Measurements from ENCODE around the gene ITPK1.

ITPK1 gene

DNA sequence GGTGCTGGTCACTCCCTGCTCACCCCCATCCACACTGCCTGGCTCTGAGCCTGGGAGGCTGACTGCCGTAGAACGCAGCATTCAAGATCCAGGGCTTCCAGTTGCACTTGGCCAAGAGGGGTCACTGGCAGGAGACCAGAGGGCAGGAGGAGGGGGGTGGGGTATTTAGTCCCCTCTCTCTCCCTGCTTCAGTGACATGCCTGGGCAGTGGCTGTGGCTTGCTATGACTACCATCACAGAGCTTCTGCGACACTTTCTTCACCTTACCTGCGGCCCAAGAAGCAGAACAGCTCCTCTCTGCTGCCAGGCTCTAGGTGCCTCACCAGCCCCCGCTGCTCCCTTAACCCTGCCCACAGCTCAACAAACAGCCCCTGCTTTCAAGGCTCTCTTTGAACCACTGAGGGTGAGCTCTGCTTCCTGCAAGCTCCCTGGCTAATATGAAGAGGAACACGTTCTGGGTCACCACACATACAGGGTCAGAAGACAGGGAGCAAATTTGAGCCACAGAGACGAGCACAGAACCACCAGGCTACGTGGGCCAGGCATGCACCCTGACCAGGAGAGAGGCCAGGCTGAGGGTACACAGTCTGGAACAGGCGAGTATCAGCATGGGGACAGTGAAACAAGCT is 55.7 kb downstream of the ITPK1 start:
- FAIRE-seq (no peak), DNase-seq (ENCODE audit: insufficient read length, low spot score) (no peak)
- TF ChIP-seq POLR2A (IDR thresholded peaks at IDR 0.05; ENCODE audit: low read depth, low read length), result no peak

GRCh38 chr14:93059260-93059659 is 56.5 kb downstream of the ITPK1 start:
- DNase-seq (ENCODE audit: insufficient read length, low spot score) (no peak), FAIRE-seq (no peak)
- TF ChIP-seq POLR2A (IDR thresholded peaks at IDR 0.05; ENCODE audit: low read depth, low read length), result no peak

- TF ChIP-seq POLR2A (IDR thresholded peaks at IDR 0.05; ENCODE audit: low read depth, low read length), result no peak
- DNase-seq (ENCODE audit: insufficient read length, low spot score), result no peak
- no peak for FAIRE-seq
These were observed 58.0 kb downstream of the ITPK1 start for GRCh38 chr14:93057586-93058280.

GRCh38 chr14:93056840-93057585 is 58.7 kb downstream of the ITPK1 start:
- FAIRE-seq (peak; percentile 89), DNase-seq (ENCODE audit: insufficient read length, low spot score) (peak; percentile 52)
- no peak for TF ChIP-seq POLR2A (IDR thresholded peaks at IDR 0.05; ENCODE audit: low read depth, low read length)

DNA sequence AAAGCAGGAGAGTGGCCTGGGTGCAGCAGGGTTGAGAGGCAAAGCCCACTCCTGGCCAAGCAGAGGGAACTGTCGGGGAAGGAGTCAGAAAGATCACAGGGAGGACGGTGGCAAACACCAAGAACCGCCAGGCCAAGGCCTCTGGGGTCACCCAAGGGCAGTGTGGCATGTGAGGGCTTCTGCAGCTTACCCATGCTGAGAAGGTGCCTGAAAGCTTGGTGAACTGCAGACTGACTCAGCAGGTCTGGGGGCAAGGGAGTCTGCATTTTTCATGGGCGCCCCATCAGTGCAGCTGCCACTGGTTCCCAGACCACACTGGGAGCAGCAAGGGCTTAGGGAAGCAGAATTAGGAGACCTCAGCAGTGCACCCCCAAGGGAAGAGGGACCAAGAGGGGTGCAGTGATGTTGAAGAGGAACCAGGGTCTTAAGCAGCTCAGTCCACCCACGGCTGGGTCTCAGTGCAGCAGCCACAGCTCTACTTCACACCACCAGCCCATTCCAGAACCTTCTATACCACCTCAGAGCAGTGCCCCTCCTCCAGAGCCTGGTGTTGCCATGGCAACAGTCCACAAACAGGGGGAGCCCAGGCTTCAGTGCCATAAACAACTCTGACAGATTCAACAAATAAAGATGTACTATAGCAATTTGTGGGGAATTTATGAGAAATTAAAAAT is 59.4 kb downstream of the ITPK1 start:
- no peak for DNase-seq (ENCODE audit: insufficient read length, low spot score)
- FAIRE-seq, result no peak

GRCh38 chr14:93055651-93056115 is 60.0 kb downstream of the ITPK1 start:
- DNase-seq (ENCODE audit: insufficient read length, low spot score) (no peak), FAIRE-seq (no peak)
- no peak for TF ChIP-seq POLR2A (IDR thresholded peaks at IDR 0.05; ENCODE audit: low read depth, low read length)

More for the DNA sequence above, 59.4 kb downstream of the ITPK1 start:
- no peak for TF ChIP-seq POLR2A (IDR thresholded peaks at IDR 0.05; ENCODE audit: low read depth, low read length)

DNA sequence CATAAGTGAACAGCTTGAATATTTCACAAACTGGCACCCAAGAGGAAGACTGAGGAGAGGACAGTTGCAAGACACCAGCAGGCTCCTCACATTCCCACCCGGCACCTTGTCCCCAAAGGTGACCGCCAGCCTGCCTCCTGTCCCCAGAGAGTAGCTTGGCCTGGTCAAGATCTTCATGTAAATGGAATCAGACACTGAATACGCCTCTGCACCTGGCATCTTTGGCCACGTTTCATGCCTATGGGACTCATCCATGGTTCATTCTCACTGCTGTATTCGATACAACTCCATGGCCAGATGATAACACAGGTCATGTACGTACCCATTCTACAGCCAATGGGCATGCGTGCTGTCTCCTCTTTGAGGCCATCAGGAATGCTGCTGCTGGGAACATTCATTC is 60.8 kb downstream of the ITPK1 start:
- no peak for TF ChIP-seq POLR2A (IDR thresholded peaks at IDR 0.05; ENCODE audit: low read depth, low read length)
- FAIRE-seq, result no peak

DNA sequence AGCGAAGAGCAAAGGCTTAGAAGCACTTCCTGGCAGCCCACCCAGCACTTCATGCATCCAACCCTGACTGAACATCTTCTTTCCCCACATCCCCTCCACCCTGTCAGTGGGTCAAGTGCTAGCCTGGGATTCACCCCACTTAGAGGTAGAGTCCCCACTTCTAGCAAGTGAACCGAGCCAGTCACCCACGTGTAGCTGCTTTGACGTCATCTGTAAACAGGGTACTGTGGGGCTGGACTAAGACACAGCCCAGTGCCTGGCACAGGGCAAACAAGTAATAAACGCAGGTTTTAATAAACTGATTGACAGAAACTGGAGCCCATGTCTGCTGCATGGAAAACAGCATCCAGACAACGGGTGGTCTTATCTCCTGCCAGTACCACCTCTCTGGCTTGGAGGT is 61.7 kb downstream of the ITPK1 start:
- no peak for TF ChIP-seq POLR2A (IDR thresholded peaks at IDR 0.05; ENCODE audit: low read depth, low read length)
- DNase-seq (ENCODE audit: insufficient read length, low spot score) (no peak), FAIRE-seq (no peak)

More for the DNA sequence above, 60.8 kb downstream of the ITPK1 start:
- DNase-seq (ENCODE audit: insufficient read length, low spot score), result no peak

DNA sequence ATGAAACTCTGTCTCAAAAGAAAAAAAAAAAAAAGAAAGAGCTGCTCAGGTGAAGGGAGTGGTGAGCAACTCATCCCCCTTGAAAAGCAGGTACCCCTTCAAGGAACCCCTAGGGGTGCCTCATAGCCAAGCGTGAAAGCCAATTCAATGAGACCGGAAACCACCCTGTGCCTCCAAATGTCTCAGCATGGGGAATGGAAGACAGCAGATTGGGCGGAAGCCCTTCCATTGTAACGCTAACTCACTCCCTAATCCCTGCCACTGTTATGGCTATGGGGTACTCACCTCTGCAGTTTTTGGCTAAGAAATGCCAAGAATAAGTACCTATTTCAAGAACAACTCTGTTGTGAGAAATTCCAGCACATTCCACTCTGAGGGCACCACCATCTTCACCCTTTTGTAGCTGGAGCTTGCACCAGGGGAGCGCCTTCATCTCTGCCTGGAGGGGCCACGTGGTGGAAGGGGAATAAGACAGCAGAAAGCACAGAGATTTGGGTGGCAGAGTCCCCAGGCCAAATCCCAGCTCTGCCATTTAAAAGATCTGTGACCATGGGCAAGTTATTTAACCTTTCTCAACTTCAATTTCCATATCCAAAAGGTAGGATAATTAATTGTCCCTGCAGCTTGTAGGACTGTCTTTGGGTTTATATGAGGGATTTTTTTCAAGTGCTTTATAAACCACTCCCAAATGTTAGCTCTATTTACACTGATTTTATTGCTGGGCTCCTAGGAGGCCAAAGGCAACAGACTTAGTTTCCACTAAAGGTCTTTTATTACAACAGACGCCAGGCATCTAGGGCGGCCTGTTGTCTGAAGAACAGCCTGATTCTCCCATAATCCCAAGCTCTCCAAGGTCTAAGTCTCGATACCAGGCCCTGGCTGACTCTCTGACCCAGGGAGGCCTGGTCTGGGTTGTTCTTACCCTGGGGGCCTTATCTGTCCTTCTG is 63.9 kb downstream of the ITPK1 start:
- DNase-seq (ENCODE audit: insufficient read length, low spot score) (no peak), FAIRE-seq (no peak)
- TF ChIP-seq POLR2A (IDR thresholded peaks at IDR 0.05; ENCODE audit: low read depth, low read length), result no peak

DNA sequence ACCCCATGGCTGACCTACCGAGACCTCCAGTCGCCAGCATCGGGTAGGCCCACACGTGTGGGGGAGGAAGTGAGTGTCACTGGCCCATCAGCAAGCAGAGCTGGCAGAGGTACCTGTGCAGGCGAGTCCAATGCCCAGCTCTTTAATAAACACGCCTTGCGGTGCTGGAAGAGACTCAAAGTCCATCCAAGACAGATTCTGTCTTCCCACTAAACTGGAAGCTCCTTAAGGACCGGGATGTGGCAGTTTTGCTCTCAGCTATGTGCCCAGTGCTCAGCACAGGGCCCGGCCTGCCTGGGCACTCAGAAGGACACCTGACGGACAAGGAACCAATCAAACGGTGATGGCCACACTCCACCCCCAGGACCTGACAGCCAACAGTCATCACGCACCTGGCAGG is 65.0 kb downstream of the ITPK1 start:
- no peak for FAIRE-seq
- no peak for TF ChIP-seq POLR2A (IDR thresholded peaks at IDR 0.05; ENCODE audit: low read depth, low read length)
- DNase-seq (ENCODE audit: insufficient read length, low spot score), result no peak

DNA sequence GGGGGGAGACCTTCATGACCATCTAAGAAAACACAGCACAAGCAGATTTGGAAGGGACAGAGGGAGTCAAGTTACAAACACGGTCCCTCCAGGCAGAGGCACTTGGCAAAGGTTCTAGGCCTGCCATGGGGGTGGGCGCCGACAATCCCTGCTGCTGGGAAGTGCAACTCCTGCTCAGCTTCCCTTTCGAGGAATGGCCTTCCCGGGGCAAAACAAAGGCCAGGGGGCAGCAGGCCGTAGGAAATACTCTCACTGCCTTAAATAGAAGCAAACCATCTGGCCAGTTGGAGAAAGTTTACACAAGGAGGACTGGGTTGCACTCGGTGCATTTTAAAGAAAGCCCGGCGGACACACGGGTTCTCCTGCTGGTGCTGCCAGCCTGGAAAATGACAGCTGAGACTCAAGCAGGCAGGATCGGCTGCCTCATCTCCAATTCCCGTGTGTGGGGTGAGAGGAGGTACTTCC is 65.8 kb downstream of the ITPK1 start:
- DNase-seq (ENCODE audit: insufficient read length, low spot score), result no peak
- FAIRE-seq, result no peak
- TF ChIP-seq POLR2A (IDR thresholded peaks at IDR 0.05; ENCODE audit: low read depth, low read length), result no peak

- DNase-seq (ENCODE audit: insufficient read length, low spot score) (no peak), FAIRE-seq (no peak)
- TF ChIP-seq POLR2A (IDR thresholded peaks at IDR 0.05; ENCODE audit: low read depth, low read length), result no peak
These were observed 66.4 kb downstream of the ITPK1 start for GRCh38 chr14:93049315-93049714.

GRCh38 chr14:93048843-93049242 is 66.9 kb downstream of the ITPK1 start:
- no peak for TF ChIP-seq POLR2A (IDR thresholded peaks at IDR 0.05; ENCODE audit: low read depth, low read length)
- no peak for FAIRE-seq
- no peak for DNase-seq (ENCODE audit: insufficient read length, low spot score)

All from H54 (cell line).